ENCODE data around the gene REEP3. TPM values are rescaled to one million over a fixed set of nuclear protein-coding genes. Genes with fewer than 3 reads are reported as not detected.
"Not testable (repeated sequence)": the region's sequence is repeated elsewhere in the genome, so short reads cannot be mapped to it uniquely, and the experiment has no call there.

REEP3 gene
- total RNA-seq, 1 experiment from 2014 or later: 51.8 TPM

DNA sequence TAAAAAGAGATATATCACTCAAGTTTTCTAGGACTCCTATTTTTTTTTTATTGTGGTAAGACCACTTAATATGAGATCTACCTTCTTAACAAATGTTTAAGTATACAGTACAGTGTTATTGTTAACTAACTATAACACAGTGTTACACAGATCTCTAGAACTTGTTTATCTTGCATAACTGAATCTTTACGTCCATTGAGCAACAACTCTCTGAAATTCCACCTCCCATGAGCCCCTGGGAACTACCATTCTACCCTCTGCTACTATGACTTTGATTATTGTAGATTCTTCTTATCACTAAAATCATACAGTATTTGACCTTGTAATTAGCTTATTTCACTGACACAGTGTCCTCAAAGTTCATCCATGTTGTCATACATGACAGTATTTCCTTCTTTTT lies 22.5 kb upstream of the REEP3 start:
- H3K27me3 Mint-ChIP-seq (ENCODE audit: insufficient read depth, unreplicated experiment): no peaks in the 10 kb centered on the region
- peak; percentile 28 for DNase-seq (ENCODE audit: unreplicated experiment)
- peaks cover 13% of the 10 kb centered on the region for H3K36me3 Mint-ChIP-seq (ENCODE audit: insufficient read depth, unreplicated experiment)
- no peak overlapping the region for H3K27ac Mint-ChIP-seq (ENCODE audit: low read depth, unreplicated experiment)
- TF ChIP-seq, protein P1, sequence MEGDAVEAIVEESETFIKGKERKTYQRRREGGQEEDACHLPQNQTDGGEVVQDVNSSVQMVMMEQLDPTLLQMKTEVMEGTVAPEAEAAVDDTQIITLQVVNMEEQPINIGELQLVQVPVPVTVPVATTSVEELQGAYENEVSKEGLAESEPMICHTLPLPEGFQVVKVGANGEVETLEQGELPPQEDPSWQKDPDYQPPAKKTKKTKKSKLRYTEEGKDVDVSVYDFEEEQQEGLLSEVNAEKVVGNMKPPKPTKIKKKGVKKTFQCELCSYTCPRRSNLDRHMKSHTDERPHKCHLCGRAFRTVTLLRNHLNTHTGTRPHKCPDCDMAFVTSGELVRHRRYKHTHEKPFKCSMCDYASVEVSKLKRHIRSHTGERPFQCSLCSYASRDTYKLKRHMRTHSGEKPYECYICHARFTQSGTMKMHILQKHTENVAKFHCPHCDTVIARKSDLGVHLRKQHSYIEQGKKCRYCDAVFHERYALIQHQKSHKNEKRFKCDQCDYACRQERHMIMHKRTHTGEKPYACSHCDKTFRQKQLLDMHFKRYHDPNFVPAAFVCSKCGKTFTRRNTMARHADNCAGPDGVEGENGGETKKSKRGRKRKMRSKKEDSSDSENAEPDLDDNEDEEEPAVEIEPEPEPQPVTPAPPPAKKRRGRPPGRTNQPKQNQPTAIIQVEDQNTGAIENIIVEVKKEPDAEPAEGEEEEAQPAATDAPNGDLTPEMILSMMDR (IDR thresholded peaks at IDR 0.05; ENCODE audit: unreplicated experiment): no peak
- H3K4me1 Mint-ChIP-seq (ENCODE audit: insufficient read depth, unreplicated experiment): peaks cover 16% of the 10 kb centered on the region
- ChIA-PET POLR2A (interaction anchor here (0.6 to 3.2 kb wide), 3 partner anchors 17 to 331 kb away, joined by 3 to 14 read pairs (median 6); no protein-coding TSS in a partner anchor), CTCF (interaction anchor here (0.6 kb wide), 1 partner anchor 69 kb away, joined by 4 read pairs; no protein-coding TSS in a partner anchor)
- intact Hi-C loops (cut with micrococcal nuclease): no loop called here
- no TSS peak for BruUV-seq (replicated peaks)
- no peaks in the 10 kb centered on the region for H3K9me3 Mint-ChIP-seq (ENCODE audit: unreplicated experiment)
- no peak overlapping the region for H3K4me3 Mint-ChIP-seq (ENCODE audit: unreplicated experiment)

DNA sequence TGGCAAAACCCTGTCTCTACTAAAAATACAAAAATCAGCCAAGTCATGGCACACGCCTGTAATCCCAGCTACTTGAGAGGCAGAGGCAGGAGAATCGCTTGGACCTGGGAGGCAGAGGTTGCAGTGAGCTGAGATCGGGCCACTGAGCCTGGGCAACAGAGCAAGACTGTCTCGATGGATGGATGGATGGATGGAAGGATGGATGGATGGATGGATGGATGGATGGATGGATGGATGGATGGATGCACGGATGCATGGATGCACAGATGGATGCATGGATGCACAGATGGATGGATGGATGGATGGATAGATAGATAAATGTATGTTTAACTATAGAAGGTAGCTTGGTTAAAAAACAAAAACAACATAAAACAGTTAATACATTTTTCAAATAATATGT lies 20.6 kb upstream of the REEP3 start:
- H3K27ac Mint-ChIP-seq (ENCODE audit: low read depth, unreplicated experiment); H3K4me3 Mint-ChIP-seq (ENCODE audit: unreplicated experiment); intact Hi-C loops (cut with micrococcal nuclease); DNase-seq (ENCODE audit: unreplicated experiment); BruUV-seq (replicated peaks); H3K27me3 Mint-ChIP-seq (ENCODE audit: insufficient read depth, unreplicated experiment); H3K9me3 Mint-ChIP-seq (ENCODE audit: unreplicated experiment): not testable (repeated sequence)
- ChIA-PET CTCF (interaction anchor here (0.5 kb wide), 1 partner anchor 283 kb away, joined by 3 read pairs; no protein-coding TSS in a partner anchor), POLR2A (interaction anchor here (0.6 to 3.2 kb wide), 6 partner anchors 8 to 45 kb away, joined by 3 to 14 read pairs (median 6); no protein-coding TSS in a partner anchor)
- H3K36me3 Mint-ChIP-seq (ENCODE audit: insufficient read depth, unreplicated experiment): peaks cover 13% of the 10 kb centered on the region
- H3K4me1 Mint-ChIP-seq (ENCODE audit: insufficient read depth, unreplicated experiment): peaks cover 25% of the 10 kb centered on the region

DNA sequence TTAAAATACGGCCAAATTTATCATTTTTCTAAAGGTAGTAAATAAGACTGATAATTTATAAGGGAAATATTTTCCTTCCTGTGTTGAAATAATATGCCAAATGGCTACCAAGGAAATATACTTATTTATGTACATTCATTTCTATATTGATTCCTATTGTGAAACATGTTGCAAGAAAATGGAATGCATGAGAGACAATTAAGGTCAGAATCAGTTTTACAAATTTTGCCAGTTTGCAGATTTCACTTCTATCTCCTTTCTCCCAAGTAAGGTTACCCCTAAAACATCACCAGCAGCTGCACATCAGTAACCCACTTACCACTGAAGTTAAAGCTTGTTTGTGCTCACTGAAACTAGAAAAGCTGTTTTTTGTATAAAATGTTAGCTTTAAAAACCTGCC lies 19.2 kb upstream of the REEP3 start:
- Mint-ChIP-seq H3K27me3 (ENCODE audit: insufficient read depth, unreplicated experiment) (no peaks in the 10 kb centered on the region), H3K36me3 (ENCODE audit: insufficient read depth, unreplicated experiment) (peaks cover 13% of the 10 kb centered on the region), H3K27ac (ENCODE audit: low read depth, unreplicated experiment) (no peak overlapping the region), H3K9me3 (ENCODE audit: unreplicated experiment) (no peaks in the 10 kb centered on the region), H3K4me1 (ENCODE audit: insufficient read depth, unreplicated experiment) (peaks cover 20% of the 10 kb centered on the region), H3K4me3 (ENCODE audit: unreplicated experiment) (no peak overlapping the region)
- no TSS peak for BruUV-seq (replicated peaks)
- ChIA-PET POLR2A (interaction anchor here (1.2 to 6.0 kb wide), 6 partner anchors 10 to 234 kb away, joined by 3 to 83 read pairs (median 36); partner anchors contain the start of genes JMJD1C and REEP3), CTCF (no interaction called here)
- TF ChIP-seq, protein P1 (IDR thresholded peaks at IDR 0.05; ENCODE audit: unreplicated experiment): no peak
- DNase-seq (ENCODE audit: unreplicated experiment): no peak
- intact Hi-C loops (cut with micrococcal nuclease): no loop called here

DNA sequence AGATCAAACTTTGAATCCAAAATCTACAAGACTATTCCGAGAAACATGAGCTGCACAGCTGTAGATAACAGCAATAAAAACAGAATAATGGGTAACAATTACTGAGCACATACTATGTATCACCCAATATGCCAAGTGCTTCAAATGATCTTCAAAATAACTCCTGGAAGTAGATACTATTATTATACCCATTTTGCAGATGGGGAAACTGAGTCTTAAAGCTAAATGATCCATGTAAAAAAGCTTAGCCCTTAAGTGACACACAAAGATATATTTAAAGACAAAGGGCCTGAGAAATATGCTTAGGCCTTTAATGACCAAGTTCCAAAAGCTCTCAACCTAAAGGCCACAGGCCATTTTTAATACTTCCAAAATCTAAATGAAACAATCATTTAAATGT lies 18.4 kb upstream of the REEP3 start:
- H3K27me3 Mint-ChIP-seq (ENCODE audit: insufficient read depth, unreplicated experiment): no peaks in the 10 kb centered on the region
- peaks cover 13% of the 10 kb centered on the region for H3K36me3 Mint-ChIP-seq (ENCODE audit: insufficient read depth, unreplicated experiment)
- BruUV-seq (replicated peaks): no TSS peak
- DNase-seq (ENCODE audit: unreplicated experiment): no peak
- POLR2A ChIA-PET: interaction anchor here (1.2 to 6.0 kb wide), 8 partner anchors 10 to 235 kb away, joined by 3 to 83 read pairs (median 18); partner anchors contain the start of genes JMJD1C and REEP3
- TF ChIP-seq, protein P1 (IDR thresholded peaks at IDR 0.05; ENCODE audit: unreplicated experiment): no peak
- H3K27ac Mint-ChIP-seq (ENCODE audit: low read depth, unreplicated experiment): peak overlapping the region; percentile 60
- no peak overlapping the region for H3K4me3 Mint-ChIP-seq (ENCODE audit: unreplicated experiment)
- CTCF ChIA-PET: interaction anchor here (1.3 to 2.6 kb wide), 3 partner anchors 12 to 218 kb away, joined by 3 to 10 read pairs (median 6); no protein-coding TSS in a partner anchor
- H3K9me3 Mint-ChIP-seq (ENCODE audit: unreplicated experiment): no peaks in the 10 kb centered on the region
- intact Hi-C loops (cut with micrococcal nuclease): no loop called here
- peaks cover 20% of the 10 kb centered on the region for H3K4me1 Mint-ChIP-seq (ENCODE audit: insufficient read depth, unreplicated experiment)
